Activated T-cell treated with anti-CD3 and anti-CD28 coated beads, Interleukin-2, amount 50 U/mL, for 48 hours (primary cell): ENCODE results near the gene XPC.
"Not testable (repeated sequence)": the region's sequence is repeated elsewhere in the genome, so short reads cannot be mapped to it uniquely, and the experiment has no call there.

Experiments
- DNase-seq, 2 experiments: peaks; one replicate each; pipeline ENCODE4 v3.0.0-alpha.2; 2020

The XPC gene

DNA sequence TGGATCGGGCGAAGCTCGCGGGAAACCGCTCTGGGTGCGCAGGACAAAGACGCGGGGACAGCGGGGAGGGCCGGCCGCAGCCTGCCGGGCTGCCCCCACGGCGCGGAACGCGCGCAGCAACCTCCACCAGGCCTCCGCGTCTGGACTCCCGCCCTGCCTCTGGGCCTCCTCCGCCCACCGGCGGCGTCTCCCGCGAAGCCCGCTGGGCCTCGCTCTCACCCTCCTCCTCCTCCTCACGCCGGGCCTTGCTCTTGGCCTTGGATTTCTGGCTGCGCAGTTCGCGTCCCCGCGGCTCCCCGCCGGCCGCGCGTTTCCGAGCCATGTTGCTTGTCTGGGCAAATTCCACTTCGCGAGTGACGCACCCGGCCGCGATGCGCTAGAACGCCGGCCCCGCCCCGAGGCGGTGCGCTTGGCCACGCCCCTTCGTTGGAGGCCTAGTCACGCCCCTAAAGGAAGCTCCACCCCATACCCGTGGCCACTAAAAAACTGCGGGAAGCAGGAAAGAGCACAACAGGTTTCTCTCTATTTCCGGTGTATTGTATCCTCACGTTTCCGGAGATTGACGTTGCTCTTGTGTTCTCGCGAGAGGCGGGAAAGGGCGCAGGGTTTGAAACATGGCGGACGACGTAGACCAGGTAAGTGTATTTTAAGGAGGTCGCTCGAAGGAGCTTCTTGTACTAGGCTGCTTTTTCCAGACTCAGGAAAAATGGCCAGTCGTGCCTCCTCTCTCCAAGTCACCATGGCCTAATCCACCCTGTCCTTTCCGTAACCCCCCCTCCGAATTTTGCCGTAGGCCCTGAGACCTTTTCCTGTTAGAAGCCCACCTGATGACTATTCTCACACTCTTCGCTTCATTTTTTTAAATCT, at the start of gene XPC, which contains the start of gene LSM3:
Gene XPC (minus strand): TSS at position 355 of the 867 bp plus-strand sequence. CDS start 33 bp downstream, at position 322.
Gene LSM3 (plus strand): TSS at position 571 of the 867 bp plus-strand sequence. CDS start 44 bp downstream, at position 615.
- DNase-seq = peak; percentile 99

DNA sequence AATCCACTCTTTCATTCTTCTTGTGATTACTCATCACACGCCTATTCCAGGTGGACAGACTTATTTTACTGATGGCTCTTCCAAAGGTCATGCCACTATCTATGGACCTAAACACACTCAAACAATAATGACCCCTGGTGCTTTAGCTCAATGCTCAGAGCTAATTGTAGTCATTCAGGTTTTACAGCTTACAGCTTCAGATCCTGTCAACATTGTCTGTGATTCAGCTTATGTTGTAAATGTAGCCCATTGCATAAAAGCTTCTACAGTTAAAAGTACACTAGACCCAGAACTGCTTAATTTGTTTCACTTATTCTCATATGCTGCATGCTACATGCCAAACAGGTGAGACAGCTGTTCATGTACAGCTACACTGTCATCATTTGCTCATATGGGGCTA, 49.5 kb upstream of the XPC start:
- no peak for DNase-seq

- not testable (repeated sequence) for DNase-seq
Observed at GRCh38 chr3:14226351-14226750, 48.0 kb upstream of the XPC start.

DNA sequence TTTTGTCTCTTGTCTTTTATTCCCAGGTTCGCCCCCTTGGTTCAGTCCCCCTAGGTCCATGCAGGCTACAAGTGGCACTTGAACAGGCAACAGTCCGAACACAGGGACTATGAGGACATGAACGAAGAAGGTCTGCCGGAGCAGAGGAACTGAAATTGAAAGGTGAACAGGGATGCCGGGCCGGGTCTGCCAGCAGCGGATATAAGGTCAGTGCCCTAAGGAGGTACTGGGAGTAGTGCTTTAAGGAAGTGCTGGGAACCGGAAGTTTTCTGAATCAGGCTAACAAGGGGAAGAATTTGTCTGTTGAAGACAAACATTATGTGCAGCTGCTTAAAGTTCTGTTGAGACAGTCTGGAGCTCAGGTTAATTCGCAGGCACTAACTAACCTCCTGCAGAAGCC, 47.0 kb upstream of the XPC start:
- no peak for DNase-seq

- no peak for DNase-seq
Observed at GRCh38 chr3:14224895-14225294, 46.5 kb upstream of the XPC start.

DNA sequence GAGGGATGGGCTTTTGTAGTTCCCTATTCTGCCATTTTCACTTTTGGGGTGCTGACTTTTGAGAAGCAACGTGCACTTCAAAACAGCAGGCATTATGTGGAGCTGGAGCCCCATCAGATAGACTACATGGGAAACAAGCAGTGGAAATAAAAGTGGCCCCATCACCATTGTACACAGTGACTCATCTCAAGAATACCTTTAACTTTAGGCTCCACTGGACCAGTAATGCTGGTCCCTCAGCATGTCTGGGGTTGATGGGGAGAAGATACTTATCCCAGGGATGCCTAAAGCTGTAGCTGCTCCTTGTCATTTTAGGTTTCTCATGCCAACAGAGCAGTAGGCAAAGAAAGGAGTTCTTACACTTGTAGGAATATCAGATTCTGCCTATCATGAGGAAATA, 45.2 kb upstream of the XPC start:
- no peak for DNase-seq

DNA sequence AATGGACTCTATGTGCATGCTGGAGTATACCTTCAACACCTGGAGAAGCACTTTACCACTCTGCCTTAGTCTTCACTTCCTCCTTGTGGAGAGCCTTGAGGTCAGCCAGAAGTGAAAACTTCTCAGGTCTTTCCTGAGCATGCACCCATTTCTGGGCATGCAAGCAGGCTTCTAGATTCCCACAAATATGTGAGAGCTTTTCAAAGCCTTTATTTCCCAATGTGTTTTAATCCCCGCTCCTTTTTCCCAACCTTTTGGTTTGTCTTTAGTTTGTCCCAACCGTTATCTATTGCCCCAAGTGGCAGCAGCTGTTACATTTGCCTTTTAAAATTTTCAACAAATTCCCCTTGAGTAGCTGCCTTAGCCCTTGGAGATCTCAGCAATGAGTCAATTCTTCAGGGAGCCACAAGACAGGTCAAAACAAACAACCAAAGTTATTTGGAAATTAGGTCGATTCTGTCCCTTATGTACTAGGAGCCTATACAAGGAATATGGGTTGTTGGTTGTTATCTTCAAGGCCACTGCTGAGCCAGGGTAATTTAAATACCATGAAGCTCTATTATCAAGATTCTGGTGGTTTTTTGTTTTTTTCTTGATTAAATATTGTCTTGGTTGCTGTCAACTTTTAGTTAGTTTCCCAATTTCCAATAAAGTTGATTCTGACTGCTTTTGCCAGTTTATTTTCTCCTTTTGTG, 44.6 kb upstream of the XPC start:
- no peak for DNase-seq

DNA sequence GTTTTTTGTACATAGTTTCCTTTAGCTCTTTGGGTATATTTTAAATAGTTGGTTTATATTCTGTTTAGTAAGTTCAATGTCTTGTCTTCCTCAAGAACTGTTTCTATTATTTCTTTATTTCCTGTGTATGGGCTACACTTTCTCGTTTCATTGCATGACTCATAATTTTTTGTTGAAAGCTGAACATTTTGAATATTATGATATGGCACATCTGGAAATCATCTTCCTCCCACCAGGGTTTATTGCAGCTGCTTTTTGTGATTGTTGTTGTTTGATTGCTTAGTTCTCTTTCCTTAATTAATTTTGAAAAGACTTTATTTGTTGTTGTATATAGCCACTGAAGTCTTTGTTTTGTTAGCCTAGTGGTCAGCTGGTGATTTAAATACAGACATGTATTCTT, 44.1 kb upstream of the XPC start:
- DNase-seq = no peak

DNA sequence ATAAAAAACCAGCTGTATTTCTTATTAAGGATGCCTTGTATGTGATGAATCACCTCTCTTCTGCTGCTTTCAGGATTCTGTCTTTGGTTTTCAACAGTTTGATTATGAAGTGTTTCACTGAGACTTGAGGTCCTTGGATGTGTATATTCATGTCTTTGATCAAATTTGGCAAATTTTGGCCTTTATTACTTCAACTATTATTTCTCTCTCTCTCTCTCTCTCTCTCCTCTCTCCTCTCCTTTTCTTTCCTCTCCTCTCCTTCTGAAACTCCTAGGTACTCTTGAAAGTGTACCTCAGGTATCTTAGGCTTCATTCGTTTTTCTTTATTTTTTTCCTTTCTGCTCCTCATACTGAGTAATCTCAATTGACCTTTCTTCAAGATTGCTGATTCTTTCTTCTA, 43.5 kb upstream of the XPC start:
- DNase-seq = no peak

GRCh38 chr3:14220933-14221332, 42.5 kb upstream of the XPC start:
- DNase-seq = no peak

GRCh38 chr3:14218355-14218754, 40.0 kb upstream of the XPC start:
- DNase-seq = no peak

DNA sequence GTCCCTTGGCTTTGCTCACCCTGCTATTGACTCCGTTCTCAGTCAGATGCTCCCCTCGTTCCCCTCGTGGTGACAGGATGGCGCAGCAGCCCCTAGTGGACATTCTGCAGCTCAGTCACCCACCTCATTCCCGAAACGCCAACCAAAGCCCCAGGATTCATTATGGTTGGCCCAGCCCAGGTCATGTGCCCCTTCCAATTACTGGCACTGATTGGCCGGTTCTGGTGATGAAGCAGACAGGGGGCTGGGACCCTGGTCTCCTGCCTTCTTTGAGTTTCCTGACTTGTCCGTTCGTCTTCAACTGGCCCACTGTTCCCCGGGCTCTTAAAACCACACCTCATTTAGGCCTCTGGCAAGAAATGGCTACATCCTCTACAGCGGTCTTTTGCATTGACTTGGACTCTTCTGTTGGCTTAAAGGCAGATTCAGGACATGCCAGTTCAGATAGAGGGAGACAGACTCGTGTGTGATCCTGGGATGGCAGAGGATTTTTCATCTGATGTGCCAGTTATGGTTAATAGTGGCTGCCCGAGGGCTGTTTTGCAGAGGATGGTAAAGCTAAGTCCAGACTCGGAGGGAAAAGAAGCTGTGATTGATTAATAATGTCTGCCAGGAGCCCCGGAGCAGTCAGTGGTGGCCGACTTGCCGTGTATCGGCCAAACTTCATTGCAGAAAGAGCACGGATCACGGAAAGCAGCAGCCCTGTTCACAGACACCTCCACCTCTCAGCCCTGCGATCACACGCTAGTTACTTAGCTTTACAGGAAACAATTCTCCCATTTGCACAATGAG, 38.1 kb upstream of the XPC start:
- DNase-seq = peak; percentile 67 to 69

GRCh38 chr3:14214764-14215163, 36.4 kb upstream of the XPC start:
- no peak for DNase-seq

GRCh38 chr3:14213066-14213774, 34.8 kb upstream of the XPC start:
- no peak for DNase-seq

- no peak for DNase-seq
Observed at GRCh38 chr3:14212032-14212431, 33.6 kb upstream of the XPC start.

DNA sequence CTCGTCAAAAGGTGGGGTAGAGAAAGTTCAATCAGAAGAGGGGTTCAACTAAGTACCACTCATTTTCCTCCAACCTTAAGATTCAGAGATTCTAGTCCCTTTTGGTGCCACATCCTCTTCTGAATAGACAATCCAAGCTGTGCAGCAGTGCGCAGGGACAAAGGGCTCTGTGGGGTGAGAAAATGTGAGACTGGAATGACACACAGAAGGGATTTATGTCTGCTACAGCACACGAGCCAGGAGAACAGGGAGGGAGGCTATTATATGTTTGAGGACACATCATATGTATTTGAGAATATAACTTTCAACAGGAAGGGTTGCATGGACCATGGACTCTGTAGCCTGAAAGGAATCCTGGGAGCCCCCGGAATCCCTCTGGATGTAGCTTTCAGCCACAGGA, 33.2 kb upstream of the XPC start:
- no peak for DNase-seq

DNA sequence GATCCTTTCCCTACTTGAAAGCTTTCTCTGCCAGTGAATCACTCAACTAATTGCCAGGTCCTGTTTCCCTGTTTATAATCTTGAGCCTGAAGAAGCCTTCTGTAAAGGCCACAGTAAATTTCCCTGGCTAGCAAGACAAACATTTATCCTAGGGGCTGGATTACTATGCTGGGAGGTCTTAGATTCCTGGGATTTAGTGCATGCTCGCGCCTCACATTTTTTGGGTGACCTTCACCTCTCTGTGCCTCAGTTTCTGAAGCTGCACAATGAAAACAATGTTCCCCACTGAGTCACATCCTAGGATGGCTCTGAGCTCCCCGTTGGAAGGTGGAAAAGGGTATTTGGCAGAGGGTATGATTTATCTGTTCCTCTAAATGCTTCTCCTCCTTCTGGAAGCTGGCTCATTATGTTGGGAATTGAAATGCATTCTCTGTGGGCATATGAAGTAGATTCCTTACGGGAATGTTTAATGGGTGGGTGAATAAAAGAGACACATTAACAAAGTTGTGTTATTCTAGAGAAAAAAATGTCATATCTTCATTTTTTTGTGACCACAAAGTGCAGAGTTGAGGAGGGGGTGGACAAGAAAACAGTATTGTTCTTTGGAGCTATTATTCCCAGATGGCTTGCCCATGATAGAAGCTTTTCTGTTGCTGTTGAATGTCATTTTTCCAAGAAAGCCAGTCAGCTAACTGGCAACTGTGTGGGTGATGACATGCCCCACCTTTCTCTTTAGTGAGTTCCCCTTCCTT, 32.6 kb upstream of the XPC start:
- DNase-seq = no peak

DNA sequence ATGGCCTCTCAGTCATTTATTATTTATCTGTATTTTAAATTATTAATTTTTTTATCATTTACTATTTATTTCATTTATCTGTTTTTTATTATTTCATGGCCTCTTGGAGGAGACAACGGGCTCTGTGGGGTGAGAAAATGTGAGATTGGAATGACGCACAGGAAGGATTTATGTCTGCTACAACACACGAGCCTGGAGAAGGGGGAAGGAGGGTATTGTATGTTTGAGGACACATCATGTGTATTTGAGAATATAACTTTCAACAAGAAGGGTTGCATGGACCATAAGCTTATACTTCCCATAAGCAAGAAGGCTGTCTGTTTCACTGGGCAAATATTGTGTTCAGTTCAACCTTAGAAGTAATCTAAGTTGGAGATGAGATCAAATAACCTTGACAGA, 31.9 kb upstream of the XPC start:
- no peak for DNase-seq

DNA sequence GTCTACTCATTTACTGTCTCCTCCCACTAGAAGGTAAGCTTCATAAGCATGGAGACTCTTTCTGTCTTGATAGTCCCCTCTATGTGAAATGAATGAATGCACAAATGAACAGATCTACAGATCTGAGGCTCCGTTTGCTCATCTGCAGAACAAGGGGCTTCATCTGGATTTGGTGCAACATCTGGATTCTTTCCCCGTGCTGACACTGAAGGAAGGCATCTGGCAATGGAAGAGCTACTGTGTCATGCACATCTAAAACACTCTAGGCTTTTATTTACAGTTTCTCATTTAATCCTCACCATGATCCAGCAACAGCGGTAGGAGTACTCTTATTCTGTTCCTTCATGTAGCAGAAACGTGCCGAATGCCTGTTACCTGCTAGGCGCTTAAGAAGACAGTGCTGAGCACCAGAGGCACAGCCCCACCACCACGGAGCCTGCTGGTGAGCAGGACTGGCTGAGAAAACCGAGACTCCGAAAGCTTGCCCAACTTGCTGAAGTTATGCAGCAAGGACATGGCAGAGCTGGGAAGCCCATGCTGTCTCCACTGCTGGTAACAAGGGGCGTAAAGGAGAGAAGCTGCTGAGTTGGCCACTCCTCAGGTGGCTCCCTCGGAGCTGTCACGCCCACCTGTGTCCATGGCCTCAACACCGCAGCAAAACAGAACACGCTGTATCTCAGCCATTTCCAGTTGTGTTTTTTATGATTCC, 31.3 kb upstream of the XPC start:
- no peak for DNase-seq

GRCh38 chr3:14208977-14209394, 30.6 kb upstream of the XPC start:
- DNase-seq = no peak

GRCh38 chr3:14208168-14208567, 29.8 kb upstream of the XPC start:
- no peak for DNase-seq
